ENCODE results near the gene SCYGR7.

- TF ChIP-seq E2F6 (IDR thresholded peaks at IDR 0.05; ENCODE audit: borderline replicate concordance in 1 of 2, extremely low read depth in 1 of 2, insufficient read depth in 1 of 2, insufficient read length in 1 of 2, low read depth in 1 of 2, low read length in 1 of 2, poor library complexity in 1 of 2, severe bottlenecking in 1 of 2) (no peak), ZNF263 (CRISPR knock-in tag; IDR thresholded peaks at IDR 0.05; ENCODE audit: borderline replicate concordance) (no peak), ZFP1 (CRISPR knock-in tag; IDR thresholded peaks at IDR 0.05) (no peak)
Measured at GRCh38 chr2:227772197-227772661, 44.1 kb downstream of the SCYGR7 start.
